ENCODE results near the gene RNF8.

Gene RNF8

GRCh38 chr6:37362101-37362828 lies 8.5 kb downstream of the RNF8 start:
- DNase-seq, result no peak

DNA sequence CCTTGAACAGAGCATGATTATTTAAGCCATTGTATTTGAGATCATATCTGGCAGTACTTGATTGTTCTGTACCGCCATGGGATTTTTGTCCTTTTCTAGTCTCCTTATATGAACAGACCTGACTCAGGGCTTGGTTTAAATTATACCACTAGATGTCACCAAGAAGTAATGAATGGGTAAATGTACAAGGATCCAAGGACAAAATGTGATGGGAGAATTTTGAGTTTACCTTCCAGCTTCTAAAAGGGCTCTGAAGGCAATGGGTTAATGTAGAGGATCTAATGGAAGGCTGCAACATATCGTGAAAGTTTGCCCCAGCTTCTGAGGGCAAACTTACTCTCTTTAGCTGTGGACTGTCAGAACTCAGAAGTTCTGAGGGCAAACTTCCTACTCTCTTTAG lies 12.0 kb downstream of the RNF8 start:
- DNase-seq, result no peak

DNA sequence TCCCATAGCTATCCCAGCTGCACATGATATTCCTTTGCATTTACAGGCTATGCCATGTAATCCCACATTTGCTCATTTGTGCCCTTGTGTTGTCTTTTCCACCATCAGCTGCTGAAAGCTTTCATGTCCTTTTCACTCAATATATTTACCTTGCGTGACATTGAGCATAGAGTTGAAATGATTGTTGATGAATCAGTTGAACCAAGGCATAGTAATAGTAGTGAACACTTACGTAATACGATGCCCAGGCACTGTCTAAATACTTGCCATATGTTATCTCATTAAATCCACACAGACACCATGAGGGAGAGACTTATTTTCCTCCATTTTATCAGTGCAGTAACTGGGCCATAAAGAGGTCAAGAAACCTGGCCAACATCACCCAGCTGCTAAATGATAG lies 13.1 kb downstream of the RNF8 start:
- DNase-seq, result no peak

DNA sequence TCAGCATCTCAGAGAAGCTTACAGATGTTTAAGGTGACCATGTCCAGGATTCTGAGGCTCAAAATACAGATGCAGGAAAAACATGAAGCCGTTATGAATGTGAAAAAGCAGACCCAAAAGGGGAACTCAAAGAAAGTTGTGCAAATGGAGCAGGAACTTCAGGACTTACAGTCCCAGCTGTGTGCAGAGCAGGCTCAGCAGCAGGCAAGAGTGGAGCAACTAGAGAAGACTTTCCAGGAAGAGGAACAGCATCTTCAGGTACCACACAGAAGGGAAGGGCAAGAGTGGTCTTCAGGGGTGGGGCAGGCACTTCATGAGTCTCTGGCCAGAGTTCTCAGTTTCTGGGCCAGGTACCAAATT lies 15.2 kb downstream of the RNF8 start:
- no peak for DNase-seq

GRCh38 chr6:37369321-37370201 lies 15.8 kb downstream of the RNF8 start:
- DNase-seq, result no peak

DNA sequence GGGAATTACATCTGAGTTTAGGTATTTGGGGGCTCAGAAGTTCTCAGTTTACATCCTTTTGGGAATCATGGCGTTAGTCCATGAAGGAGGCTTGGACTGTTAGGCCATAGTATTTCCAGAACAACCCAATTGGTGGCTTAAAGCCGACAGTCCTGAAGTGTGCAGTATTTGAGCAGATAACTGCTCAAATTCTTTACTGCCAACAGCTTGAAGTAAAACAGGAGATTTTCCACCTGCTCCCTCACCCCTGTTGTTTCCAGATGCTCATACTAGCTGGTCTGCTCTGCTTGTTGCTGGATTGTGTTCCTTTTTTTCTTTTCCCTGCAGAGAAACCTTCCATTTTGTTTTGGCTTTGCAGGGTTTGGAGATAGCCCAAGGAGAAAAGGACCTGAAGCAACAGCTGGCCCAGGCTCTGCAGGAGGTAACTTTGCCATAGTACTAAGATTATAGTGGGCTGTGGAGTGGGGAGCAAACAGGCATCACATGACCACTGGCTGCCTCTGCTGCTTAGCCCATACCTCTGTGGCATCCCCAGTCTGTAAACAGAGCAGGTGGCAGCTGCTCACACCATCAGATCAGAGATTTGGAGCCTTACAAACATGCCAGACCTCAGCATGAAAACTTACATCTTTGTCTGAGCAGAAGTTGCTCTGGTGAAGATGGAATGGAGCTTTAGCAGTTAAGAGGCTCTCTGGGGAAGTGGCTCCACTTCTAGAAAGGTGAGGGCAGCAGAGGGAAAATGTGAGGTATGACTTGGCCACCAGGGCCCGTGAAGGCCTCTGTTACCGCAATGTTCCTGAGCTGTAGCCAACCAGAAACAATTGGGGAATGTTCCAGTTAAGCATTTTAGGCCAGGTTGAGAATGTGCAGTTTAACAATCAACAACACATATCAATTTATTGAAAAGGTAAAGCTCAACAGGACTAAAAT lies 17.6 kb downstream of the RNF8 start:
- no peak for DNase-seq

DNA sequence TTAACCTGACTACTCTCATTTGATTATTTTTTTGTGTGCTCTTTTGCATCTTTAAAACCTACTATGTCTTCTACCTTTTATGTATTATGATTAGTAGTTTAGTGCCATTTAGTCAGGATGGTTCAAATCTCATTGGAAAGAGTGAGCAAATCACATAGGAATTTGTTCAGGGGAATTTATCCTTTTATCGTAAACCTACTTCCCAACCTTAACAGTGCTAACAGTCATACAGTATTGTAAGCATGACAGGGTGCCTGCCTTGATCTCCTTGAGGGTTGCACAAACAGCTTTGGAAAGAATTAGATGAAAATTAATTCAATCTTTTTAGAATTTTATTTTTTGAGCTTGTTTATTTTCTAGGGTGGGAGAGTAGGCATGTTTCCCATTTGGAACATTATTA lies 18.3 kb downstream of the RNF8 start:
- DNase-seq, result no peak

DNA sequence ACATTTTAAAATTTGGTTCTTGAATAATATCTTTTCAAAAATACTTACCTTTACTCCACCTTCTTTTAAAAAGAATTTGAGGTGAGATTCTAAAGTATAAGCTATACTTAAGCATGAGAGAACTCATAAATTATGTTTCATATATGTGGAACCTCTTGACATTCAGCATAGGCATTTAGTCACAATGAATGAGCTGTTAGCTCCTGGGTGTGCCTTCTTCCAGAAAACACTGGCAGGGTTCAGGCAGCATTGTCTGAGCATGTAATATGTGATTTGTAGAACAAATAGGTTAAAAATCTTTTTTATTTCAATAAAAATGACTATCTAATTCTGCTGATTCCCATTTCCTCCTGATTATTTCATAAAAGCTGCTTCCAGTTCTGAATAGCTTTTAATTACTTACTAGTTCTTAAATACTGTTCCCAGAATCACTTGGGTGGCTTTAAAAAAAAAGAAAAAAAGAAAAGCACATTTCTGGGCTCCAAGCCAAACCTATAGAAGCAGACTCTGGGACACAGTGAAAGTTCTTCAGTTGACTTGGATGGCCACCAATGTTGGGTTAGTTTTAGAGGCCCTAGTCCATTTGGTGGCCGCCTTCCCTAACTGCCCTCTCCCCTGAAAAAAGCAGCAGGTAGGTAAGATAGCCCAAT lies 20.2 kb downstream of the RNF8 start:
- DNase-seq, result no peak

DNA sequence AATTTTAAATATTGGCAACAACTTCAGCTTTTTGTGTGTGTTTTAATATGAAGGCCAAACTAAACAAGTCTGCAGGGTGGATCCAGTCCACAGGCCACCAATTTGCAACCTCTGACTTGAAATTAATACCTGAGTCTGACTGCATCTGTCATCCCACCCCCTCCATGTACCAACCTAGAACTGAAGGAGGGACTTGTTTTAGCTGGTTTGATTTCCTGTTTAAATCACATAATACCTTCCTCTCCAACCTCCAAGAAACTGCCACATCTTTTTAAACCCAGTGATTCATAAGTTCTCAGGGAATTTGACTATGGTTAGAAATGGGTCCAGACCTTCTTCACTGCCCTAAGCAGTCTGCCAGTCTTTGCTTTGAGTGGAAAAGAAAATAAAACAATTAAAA lies 21.6 kb downstream of the RNF8 start:
- no peak for DNase-seq

- no peak for DNase-seq
Observed at GRCh38 chr6:37376078-37376743, 22.4 kb downstream of the RNF8 start.

GRCh38 chr6:37381579-37381978 lies 27.8 kb downstream of the RNF8 start:
- DNase-seq, result no peak

DNA sequence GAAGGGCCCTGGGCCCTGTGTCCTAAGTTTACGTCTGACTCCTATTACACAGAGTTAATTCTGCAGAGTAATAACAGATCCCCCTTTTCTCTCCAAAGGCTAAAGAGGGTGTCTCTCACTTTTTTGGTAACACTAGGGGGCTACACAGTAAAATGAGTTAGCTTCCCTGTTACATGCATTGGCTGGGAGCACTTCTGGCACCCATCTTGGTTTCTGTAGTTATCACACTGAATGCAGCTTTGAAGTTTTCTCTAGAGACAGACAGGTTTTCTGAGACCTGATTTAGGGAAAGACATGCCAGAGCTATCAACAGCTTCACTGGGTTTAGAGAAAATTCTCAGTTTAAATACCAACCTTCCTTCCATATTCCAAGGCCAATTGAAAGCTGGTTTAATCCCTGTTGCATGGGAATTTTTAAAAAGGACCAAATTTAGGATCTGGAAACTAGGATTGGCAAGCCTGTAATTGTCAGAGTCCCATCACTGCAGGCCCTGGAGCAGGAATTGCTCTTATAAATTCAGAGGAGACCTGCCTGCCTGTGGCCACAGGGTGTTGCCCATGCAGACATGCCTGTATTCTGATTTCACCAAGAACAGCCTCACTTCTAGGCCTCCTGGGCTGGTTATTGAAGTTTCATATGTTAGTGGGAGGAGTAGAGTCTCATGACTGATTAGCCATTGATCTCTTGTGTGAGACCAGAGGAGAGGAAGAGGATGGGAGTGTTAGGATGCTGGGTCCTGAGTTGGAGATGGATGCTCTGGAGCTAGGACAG lies 29.4 kb downstream of the RNF8 start:
- no peak for DNase-seq

GRCh38 chr6:37388578-37388977 lies 34.8 kb downstream of the RNF8 start:
- DNase-seq, result no peak

DNA sequence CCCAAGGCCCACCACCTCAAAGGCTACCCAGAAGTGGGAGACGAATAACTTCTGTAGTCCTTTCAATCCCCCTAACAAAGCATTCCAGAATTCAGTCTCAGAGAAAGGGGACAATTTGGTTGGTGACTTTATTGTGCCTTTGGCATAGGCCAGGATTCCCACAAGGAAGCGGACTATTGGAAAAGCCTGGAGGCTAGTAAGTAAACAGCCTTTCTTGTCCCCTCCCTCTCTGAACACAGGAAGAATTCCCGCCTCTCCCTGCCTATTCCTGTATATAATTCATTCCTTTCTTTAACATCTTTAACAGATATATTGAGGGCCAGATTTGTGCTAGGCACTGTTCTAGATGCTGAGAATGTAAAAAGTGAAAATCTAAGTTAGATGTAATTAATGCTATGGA lies 36.1 kb downstream of the RNF8 start:
- no peak for DNase-seq

DNA sequence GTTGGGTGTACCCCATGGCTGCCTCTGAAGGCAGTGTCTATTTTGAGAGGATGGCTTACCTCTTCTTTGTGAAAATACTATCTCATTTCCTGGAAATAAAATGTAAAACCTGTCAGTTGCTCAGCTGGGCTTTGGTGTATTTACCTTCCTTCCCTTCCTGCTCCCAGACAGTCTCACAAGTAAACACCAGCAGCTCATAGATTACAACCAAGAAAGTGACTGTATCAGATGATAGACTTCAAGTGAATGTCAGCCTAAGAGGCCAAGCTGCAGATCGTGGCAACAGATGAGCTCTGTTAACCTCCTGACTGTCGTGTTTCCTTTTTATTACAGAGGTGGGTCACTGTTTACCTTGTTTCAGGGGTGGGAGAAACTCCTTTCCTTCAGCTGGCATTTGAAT lies 37.3 kb downstream of the RNF8 start:
- no peak for DNase-seq

GRCh38 chr6:37392821-37393220 lies 39.0 kb downstream of the RNF8 start:
- no peak for DNase-seq

DNA sequence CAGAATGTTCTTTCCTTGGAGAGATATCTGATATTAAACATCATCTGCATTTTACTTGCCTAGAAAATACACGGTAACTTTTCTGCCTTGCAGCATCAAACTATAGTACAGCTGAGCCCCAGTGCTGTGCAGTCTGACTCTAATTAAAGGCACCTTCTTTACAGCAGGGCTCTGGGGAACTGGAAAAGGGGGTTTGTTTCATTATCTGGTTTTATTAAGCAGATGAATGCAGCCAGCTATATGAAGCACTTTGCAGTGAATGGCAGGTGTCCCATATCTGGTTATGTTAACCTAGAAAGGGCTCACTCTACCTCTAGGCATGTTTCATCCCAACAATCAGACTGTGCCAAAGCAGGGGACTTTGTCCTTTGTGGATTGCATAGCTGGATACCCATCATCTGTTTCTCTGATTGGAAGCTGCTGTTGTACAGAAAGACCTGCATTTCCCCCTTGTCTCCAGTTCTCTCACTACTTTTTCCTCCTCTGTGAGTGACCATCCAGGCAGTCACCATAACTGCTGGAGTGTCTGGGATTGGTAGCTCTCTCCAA lies 39.7 kb downstream of the RNF8 start:
- DNase-seq, result no peak

DNA sequence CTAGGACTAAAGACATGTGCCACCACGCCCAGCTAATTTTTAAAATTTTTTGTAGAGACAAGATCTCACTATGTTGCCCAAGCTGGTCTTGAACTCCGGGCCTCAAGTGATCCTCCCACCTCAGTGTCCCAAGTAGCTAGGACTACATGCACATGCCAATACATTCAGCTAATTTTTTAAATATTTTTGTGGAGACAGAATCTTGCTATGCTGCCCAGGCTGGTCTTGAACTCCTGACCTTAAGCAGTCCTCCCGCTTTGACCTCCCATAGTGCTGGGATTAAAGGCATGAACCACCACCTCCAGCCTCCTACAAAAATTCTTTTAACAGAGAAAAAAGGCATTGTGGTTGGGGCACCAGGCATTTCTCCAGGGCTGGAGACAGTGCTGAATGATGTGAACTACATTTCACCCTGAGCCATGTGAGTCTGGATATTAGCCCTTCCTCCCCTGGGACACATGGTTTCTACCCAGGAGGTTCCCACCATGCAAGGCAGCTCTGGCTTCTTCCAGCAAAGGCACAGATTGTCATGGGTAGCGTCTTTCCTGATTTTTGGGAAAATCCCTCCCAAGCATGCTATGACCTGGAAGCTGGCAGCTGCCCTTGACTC lies 42.9 kb downstream of the RNF8 start:
- no peak for DNase-seq

GRCh38 chr6:37399131-37399530 lies 45.3 kb downstream of the RNF8 start:
- no peak for DNase-seq

- DNase-seq, result no peak
Observed at GRCh38 chr6:37399795-37400490, 46.2 kb downstream of the RNF8 start.
